PC-9 (cell line): ENCODE data around the gene SLC35A5. TPM values are rescaled to one million over a fixed set of nuclear protein-coding genes. Genes with fewer than 3 reads are reported as not detected.

Experiments
- BruUV-seq: library from RNA; stranded (reverse); fragments of 400-500 nt; replicated peaks from 2 replicates; lab custom pipeline; 2021; lab: Mats Ljungman, UMichigan
- CTCF ChIA-PET: fragments of 300-600 bp; sonication (Branson Sonifier 250); formaldehyde crosslinking; loops from one replicate; lab custom pipeline; 2022; ENCODE audit warnings: antibody characterized with exemption; lab: Charles Lee
- POLR2A ChIA-PET: fragments of 300-600 bp; sonication (Branson Sonifier 250); formaldehyde crosslinking; loops from one replicate; lab custom pipeline; 2022; ENCODE audit warnings: antibody characterized with exemption; ENCODE audit not compliant: unreplicated experiment; lab: Charles Lee
- DNase-seq, 2 experiments: peaks; one replicate each; pipeline versions ENCODE4 v3.0.0 to v3.0.0-alpha.2; 2015 to 2022; ENCODE audit warnings: mixed read lengths in 1 of 2
- H2AFZ ChIP-seq: fragments of 200-600 bp; sonication (generic); 2 replicates; pipeline ENCODE4 v1.8.1; 2017; ENCODE audit warnings: antibody characterized with exemption
- H3F3A ChIP-seq: fragments of 200-600 bp; sonication (generic); 2 replicates; pipeline ENCODE4 v1.8.1; 2017; ENCODE audit warnings: antibody characterized with exemption, mild to moderate bottlenecking, low read depth; ENCODE audit not compliant: insufficient read depth
- H3K27ac ChIP-seq: fragments of 200-600 bp; sonication (generic); 2 replicates; pipeline ENCODE4 v1.6.1; 2016; ENCODE audit warnings: mixed run types
- H3K27me3 ChIP-seq: fragments of 200-600 bp; sonication (generic); 2 replicates; pipeline ENCODE4 v1.6.1; 2016; ENCODE audit warnings: low read depth, mixed run types; ENCODE audit not compliant: insufficient read depth
- H3K36me3 ChIP-seq: fragments of 200-600 bp; sonication (generic); 2 replicates; pipeline ENCODE4 v1.6.1; 2016; ENCODE audit warnings: low read depth, mixed run types
- H3K4me1 ChIP-seq: fragments of 200-600 bp; sonication (generic); replicated peaks from 2 replicates; pipeline ENCODE4 v1.6.1; 2016; ENCODE audit warnings: mixed run types; ENCODE audit not compliant: insufficient read depth
- H3K4me2 ChIP-seq: fragments of 200-600 bp; sonication (generic); 2 replicates; pipeline ENCODE4 v1.6.1; 2017; ENCODE audit warnings: mixed run types
- H3K4me3 ChIP-seq: fragments of 200-600 bp; sonication (generic); 2 replicates; pipeline ENCODE4 v1.6.1; 2016; ENCODE audit warnings: mixed run types
- H3K79me2 ChIP-seq: fragments of 200-600 bp; sonication (generic); 2 replicates; pipeline ENCODE4 v1.6.1; 2017; ENCODE audit warnings: low read depth, mixed run types
- H3K9me2 ChIP-seq: fragments of 200-600 bp; sonication (generic); 2 replicates; pipeline ENCODE4 v1.8.1; 2017; ENCODE audit warnings: mild to moderate bottlenecking; ENCODE audit not compliant: insufficient read depth
- H3K9me3 ChIP-seq: fragments of 200-600 bp; sonication (generic); 2 replicates; pipeline ENCODE4 v1.8.1; 2016; ENCODE audit warnings: low read depth; ENCODE audit not compliant: insufficient read depth
- H4K20me1 ChIP-seq: fragments of 200-600 bp; sonication (generic); 2 replicates; pipeline ENCODE4 v1.8.1; 2017; ENCODE audit not compliant: insufficient read depth
- EZH2 ChIP-seq: fragments of 200-600 bp; sonication (generic); IDR thresholded peaks from 2 replicates; pipeline ENCODE4 v1.8.0; 2017; ENCODE audit warnings: antibody characterized with exemption, low read depth
- intact Hi-C: fragments of 100-400 bp; cut with micrococcal nuclease; formaldehyde crosslinking; loops from one replicate; pipeline ENCODE4 v1.10.0; 2022; ENCODE audit not compliant: unreplicated experiment
- total RNA-seq: library from RNA; stranded (reverse); gene quantifications from 2 replicates; pipeline ENCODE4 v1.2.3, GENCODE V29; 2021
- TF ChIP-seq, protein P1 (sequence below): fragments of 200-600 bp; sonication (generic); conservative IDR thresholded peaks from 2 replicates; pipeline ENCODE4 v1.6.1; 2017; ENCODE audit warnings: mixed run types, antibody characterized with exemption, mild to moderate bottlenecking, moderate library complexity

The SLC35A5 gene
- total RNA-seq, 1 experiment from 2014 or later: 35.7 TPM

DNA sequence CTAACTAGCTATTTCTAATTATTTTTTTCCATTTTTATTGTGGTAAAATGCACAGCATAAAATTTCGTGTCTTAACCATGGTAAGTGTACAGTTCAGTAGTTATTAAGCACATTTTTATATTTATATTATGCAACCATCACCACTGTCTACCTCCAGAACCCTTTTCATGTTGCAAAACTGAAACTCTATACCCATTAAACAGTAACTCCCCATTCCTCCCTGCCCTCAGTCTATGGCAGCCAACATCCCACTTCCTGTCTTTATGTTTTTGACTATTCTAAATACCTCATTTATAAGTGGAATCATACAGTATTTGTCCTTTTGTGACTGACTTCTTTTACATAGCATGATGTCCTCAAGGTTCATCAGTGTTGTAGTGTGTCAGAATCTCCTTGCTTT, 25.5 kb downstream of the SLC35A5 start:
- DNase-seq: no peak
- Histone ChIP-seq H2AFZ (no peak overlapping the region), H4K20me1 (no peaks in the 10 kb centered on the region), H3K9me2 (no peaks in the 10 kb centered on the region), H3K9me3 (no peaks in the 10 kb centered on the region), H3F3A (no peaks in the 10 kb centered on the region), H3K27ac (no peak overlapping the region), H3K4me3 (no peak overlapping the region), H3K36me3 (peaks cover 7% of the 10 kb centered on the region), H3K79me2 (no peaks in the 10 kb centered on the region), H3K27me3 (no peaks in the 10 kb centered on the region), H3K4me2 (no peak overlapping the region), H3K4me1 (no peaks in the 10 kb centered on the region)
- TF ChIP-seq, protein P1, sequence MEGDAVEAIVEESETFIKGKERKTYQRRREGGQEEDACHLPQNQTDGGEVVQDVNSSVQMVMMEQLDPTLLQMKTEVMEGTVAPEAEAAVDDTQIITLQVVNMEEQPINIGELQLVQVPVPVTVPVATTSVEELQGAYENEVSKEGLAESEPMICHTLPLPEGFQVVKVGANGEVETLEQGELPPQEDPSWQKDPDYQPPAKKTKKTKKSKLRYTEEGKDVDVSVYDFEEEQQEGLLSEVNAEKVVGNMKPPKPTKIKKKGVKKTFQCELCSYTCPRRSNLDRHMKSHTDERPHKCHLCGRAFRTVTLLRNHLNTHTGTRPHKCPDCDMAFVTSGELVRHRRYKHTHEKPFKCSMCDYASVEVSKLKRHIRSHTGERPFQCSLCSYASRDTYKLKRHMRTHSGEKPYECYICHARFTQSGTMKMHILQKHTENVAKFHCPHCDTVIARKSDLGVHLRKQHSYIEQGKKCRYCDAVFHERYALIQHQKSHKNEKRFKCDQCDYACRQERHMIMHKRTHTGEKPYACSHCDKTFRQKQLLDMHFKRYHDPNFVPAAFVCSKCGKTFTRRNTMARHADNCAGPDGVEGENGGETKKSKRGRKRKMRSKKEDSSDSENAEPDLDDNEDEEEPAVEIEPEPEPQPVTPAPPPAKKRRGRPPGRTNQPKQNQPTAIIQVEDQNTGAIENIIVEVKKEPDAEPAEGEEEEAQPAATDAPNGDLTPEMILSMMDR: no peak
- no peak for TF ChIP-seq EZH2
- CTCF ChIA-PET: no interaction called here
- no TSS peak for BruUV-seq
- intact Hi-C loops: no loop called here
- POLR2A ChIA-PET: no interaction called here

DNA sequence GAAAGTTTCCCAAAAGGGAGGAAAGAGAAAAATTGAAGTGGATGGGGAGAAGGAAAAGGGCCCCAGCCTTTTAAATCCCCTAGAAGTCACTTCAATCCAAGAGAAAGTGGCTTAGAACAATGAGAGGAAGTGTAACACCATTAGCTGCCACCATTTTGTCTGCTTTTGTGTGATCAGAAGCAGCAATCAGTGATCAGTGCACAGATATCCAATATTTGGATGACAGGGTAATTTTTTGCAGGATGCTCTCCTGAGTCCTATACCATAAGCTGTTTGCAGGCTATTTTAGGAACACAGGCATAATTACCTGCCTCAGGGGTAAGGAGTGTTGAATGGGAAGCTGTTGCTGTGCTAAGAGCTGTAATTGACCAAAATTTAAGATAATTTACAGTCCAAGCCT, 31.4 kb downstream of the SLC35A5 start:
- Histone ChIP-seq H4K20me1 (no peaks in the 10 kb centered on the region), H3K9me2 (no peaks in the 10 kb centered on the region), H3K4me3 (no peak overlapping the region), H3K4me2 (no peak overlapping the region), H3K9me3 (no peaks in the 10 kb centered on the region), H3K27me3 (no peaks in the 10 kb centered on the region), H3F3A (no peaks in the 10 kb centered on the region), H3K36me3 (no peaks in the 10 kb centered on the region), H3K79me2 (no peaks in the 10 kb centered on the region), H2AFZ (no peak overlapping the region), H3K27ac (no peak overlapping the region), H3K4me1 (no peaks in the 10 kb centered on the region)
- no TSS peak for BruUV-seq
- POLR2A ChIA-PET: interaction anchor here (0.6 kb wide), 1 partner anchor 342 kb away, joined by 4 read pairs; no protein-coding TSS in a partner anchor
- intact Hi-C loops: no loop called here
- DNase-seq: no peak
- TF ChIP-seq, protein P1: no peak
- no peak for TF ChIP-seq EZH2
- CTCF ChIA-PET: interaction anchor here (0.6 kb wide), 1 partner anchor 49 kb away, joined by 3 read pairs; no protein-coding TSS in a partner anchor

DNA sequence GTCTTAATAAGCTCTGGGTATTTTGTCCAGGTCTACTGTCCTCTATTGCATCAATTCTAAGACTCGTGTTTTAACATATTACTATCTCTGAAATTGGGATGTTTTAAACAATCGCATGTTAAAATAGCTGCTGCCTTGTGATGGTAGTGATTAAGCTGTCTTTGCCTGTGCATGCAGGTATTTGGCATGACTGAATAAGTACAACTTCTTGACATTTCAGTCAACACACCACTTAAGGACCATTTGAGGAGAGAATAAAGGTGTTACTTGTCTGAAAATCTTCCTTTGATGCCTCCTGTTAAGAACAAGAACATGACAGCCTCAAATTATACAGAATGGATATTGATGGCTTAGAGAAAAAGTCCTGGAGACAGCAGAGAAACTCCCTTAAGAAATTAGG, 33.0 kb downstream of the SLC35A5 start:
- H3K9me2 ChIP-seq: no peaks in the 10 kb centered on the region
- H4K20me1 ChIP-seq: no peaks in the 10 kb centered on the region
- no peak overlapping the region for H2AFZ ChIP-seq
- H3K4me2 ChIP-seq: no peak overlapping the region
- no peak for TF ChIP-seq EZH2
- TF ChIP-seq, protein P1: no peak
- H3K4me3 ChIP-seq: no peak overlapping the region
- H3K27me3 ChIP-seq: no peaks in the 10 kb centered on the region
- BruUV-seq: no TSS peak
- no peaks in the 10 kb centered on the region for H3K4me1 ChIP-seq
- intact Hi-C loops: no loop called here
- no peaks in the 10 kb centered on the region for H3F3A ChIP-seq
- DNase-seq: no peak
- no peak overlapping the region for H3K27ac ChIP-seq
- CTCF ChIA-PET: interaction anchor here (0.6 kb wide), 1 partner anchor 693 kb away, joined by 4 read pairs; no protein-coding TSS in a partner anchor
- POLR2A ChIA-PET: no interaction called here
- no peaks in the 10 kb centered on the region for H3K9me3 ChIP-seq
- no peaks in the 10 kb centered on the region for H3K36me3 ChIP-seq
- H3K79me2 ChIP-seq: no peaks in the 10 kb centered on the region
